DMS153 treated with DMSO at 0.1 percent for 48 hours (cell line): ENCODE results near the gene MGAT4D.
"Not testable (repeated sequence)": the region's sequence is repeated elsewhere in the genome, so short reads cannot be mapped to it uniquely, and the experiment has no call there.

ENCODE experiments used
- DNase-seq: peaks from one replicate; lab custom pipeline; 2025; ENCODE audit not compliant: unreplicated experiment; lab: John Stamatoyannopoulos, UW

Gene MGAT4D

DNA sequence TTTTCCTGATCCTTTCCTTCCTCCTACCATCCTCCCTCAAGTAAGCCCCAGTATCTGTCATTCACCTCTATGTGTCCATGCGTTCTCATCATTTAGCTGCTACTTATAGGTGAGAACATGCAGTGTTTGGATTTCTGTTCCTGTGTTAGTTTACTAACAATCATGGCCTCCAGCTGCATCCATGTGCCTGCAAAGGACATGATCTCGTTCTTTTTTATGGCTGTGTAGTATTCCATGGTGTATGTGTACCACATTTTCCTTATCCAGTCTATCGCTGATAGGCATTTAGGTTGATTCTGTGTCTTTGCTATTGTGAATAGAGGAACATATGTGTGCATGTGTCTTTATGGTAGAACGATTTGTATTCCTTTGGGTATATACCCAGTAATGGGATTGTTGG is 53.7 kb downstream of the MGAT4D start:
- DNase-seq, result not testable (repeated sequence)

DNA sequence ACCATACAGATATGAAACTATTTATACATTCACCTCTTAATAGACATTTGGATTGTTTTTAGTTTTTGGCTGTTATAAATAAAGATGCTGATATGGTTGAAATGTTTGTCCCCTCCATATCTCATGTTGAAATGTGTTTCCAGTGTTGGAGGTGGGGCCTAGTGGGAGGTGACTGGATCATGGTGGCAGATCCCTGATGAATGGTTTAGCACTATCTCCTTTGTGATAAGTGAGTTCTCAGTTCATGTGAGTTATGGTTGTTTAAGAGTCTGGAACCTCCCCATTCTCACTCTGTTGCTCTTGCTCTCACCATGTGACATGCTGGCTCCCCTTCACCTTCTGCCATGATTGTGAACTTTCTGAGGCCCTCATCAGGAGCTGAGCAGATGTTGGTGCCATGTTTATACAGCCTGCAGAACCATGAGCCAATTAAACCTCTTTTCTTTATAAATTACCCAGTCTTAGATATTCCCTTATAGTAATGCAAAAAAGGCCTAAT is 58.4 kb downstream of the MGAT4D start:
- DNase-seq, result no peak

DNA sequence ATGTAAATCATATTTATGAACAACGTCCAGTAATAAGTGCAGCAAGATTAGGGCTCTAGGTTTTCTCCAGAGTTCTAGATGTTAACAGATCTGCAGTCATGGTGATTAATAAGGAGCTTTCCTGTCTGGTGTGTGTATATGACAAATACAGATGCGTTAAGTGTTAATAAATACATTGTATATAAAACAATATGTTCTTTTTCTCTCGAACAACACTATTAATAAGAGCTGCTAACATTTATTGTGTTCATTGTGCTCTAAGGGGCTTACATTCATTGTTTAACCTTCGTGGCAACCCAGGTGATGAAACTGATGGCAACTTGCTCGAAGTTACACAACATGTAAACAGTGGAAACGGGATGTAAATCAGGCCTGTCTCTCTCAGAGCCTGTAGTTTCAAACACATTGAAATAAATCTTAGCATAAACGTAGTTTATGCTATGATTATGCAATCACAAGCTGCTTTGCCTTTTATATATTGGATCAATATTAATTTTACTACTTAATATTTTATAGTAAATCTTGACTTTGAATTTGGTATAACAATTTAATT is 70.1 kb downstream of the MGAT4D start:
- DNase-seq, result peak; percentile 57

DNA sequence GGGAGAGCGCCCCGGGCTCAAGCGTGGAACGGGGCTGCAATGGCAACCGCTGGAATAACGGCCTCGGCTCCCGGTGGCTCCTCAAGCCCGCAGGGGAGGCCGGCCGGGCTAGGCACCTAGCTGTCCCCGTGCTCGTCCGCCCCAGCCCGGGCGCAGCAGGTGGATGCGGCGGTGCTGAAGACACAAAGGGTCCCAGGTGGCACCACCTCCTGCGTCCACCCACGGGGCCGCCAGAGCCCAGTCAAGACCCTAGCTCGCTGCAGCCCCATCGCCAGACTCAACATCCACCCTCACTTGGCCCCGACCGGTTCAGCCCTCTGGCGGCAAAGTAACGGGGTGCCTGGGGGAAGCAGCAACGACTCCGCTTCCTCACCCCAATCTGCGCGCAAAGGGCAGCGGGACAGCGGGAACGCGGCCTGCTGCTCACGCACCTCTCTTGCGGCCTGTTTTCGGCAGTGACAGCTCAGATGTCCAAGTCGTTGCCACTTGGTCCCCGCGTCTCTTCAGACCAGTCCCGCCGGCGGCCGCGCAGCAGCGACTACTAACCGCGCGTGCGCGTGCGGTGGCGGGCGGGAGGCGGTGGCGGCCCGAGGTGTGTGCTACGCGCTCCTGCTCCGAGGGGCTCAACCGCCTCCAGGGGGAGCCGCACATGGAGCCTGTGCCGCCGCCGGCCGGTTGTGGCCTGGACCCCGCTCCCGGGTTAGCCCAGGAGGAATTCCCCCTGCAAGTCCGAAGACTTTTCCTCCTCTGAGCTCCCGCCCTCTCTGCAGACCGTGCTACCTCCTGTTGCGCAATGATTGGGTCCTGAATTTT is 70.8 kb downstream of the MGAT4D start, which contains the start of gene CLGN:
Gene CLGN (minus strand): TSS at position 543 of the 813 bp plus-strand sequence. CDS start 14,570 bp downstream, outside the sequence.
- peak; percentile 63 for DNase-seq

DNA sequence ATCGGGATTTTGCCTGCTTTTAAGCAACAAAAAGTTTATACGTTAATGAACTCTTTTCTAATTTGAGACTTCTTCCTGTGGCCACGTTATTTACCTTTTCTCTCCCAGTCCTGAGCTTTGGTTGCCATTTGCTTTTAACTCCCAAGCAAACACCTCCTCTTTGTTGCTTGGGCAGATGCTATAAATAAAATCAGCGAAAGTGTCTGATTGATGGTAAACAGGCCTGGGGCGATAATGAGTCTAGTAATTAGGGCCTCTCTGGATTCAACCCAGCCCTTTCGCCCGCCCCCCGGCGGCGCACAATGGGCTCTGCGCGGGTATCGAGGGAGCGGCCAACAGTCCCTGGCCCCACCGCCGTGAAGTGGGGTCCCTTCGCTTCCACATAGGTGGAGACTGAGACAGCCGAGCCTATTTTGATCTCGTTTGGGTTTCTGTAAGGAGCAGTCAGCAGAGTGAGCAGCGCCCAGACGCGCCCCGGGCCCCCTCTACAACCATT is 71.4 kb downstream of the MGAT4D start:
- no peak for DNase-seq

DNA sequence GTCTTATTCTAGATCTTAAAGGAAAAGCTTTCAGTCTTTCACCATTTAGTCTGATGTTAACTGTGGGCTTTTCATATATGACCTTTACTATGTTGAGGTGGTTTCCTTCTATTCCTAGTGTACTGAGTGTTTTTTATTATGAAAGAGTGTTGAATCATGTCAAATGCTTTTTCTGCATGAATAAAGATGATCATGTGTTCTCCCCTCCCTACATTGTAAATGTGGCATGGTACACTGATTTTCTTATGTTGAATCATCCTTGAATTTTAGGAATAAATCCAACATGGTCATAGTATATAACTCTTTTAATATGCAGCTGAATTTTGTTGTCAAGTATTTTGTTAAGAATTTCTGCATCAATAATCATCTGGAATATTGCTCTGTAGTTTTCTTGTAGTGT is 75.0 kb downstream of the MGAT4D start:
- DNase-seq, result no peak

DNA sequence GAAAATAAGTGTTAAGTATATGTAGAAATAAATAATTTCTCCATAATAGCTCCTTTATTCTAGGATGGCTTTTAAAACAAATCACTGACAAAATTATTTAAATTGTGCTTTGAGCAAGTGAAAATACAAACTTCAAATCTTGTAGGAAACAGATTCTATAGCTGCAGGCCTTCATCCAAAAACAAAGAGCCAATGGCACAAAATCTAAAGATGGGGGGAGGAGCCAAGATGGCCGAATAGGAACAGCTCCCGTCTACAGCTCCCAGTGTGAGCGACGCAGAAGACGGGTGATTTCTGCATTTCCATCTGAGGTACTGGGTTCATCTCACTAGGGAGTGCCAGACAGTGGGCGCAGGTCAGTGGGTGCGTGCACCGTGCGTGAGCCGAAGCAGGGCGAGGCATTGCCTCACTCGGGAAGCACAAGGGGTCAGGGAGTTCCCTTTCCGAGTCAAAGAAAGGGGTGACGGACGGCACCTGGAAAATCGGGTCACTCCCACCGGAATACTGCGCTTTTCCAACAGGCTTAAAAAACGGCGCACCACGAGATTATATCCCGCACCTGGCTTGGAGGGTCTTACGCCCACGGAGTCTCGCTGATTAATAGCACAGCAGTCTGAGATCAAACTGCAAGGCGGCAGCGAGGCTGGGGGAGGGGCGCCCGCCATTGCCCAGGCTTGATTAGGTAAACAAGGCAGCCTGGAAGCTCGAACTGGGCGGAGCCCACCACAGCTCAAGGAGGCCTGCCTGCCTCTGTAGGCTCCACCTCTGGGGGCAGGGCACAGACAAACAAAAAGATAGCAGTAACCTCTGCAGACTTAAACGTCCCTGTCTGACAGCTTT is 84.7 kb downstream of the MGAT4D start:
- not testable (repeated sequence) for DNase-seq

DNA sequence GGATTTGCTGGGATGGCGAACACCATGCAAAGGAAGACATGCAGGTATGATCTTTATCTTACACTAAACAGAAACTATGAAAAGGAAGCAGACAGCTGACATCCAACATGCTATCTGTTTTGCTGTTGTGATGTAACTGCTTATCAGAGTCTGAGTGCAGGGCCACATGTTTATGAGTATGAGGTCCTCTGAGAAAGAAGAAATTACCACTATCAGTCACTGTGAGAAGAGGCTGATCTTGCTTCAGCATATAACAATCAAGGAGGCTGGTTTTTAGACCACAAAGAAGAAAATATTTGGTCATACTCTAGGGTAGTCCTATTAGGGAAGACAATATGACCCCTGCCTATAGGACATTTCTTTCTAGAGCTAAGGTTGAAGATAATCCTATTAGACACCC is 89.1 kb downstream of the MGAT4D start:
- no peak for DNase-seq

DNA sequence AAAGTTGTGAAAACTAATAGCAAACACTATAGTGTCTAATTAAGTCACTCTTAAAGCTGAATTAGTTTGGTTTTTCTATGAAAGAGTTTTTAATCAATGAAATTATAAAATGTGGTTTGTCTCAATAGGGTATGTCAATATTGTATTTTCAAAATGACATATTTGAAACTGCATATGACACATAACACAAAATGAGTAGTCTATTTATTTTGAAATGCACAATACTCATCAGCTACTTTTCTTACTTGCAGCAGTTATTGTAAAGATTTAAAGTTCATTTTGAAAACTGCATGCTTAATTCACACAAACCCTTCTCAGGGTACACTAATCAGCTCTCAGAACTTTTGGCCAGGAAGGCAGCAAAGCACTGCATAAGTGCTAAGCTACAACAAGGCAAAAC is 91.8 kb downstream of the MGAT4D start:
- DNase-seq, result no peak

DNA sequence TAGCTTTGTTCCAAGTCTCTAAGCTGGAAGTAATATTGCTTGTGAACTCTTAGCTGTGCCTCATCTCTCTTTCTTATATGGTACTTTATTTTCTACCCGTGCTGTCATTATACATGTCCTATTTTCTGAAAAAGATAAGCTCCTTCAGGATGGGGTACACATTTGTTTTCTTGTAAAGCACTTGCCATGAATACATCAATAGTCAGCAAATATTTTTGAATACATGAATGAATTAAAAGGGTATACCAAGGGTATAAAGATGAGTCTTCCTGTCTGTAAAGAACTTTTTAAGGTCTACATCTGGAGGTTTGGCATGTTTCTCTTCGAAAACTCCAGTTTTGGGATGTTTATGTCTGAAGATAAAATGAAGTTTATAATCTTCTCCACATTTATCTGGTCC is 98.0 kb downstream of the MGAT4D start:
- no peak for DNase-seq

DNA sequence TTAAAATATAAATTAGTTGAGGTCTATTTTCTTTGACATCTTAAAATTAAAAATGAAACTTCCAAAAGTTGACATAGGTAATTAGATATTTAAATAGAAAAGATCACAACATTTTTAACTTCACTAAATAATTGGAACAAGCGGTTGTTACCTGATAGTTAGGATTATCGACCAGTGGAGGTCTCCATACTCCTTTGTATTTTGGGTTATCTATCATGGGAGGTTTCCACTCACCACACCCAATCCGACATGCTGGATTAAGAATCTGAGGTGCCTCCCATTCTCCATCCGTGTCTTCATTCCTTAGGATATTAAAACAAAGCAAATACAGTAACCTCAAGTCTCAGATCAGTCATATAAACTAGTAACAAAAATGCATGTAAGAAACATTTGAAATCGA is 102.4 kb downstream of the MGAT4D start:
- DNase-seq, result no peak
